ENCODE data around the gene TRIM50.
"Not testable (repeated sequence)": the region's sequence is repeated elsewhere in the genome, so short reads cannot be mapped to it uniquely, and the experiment has no call there.

DNA sequence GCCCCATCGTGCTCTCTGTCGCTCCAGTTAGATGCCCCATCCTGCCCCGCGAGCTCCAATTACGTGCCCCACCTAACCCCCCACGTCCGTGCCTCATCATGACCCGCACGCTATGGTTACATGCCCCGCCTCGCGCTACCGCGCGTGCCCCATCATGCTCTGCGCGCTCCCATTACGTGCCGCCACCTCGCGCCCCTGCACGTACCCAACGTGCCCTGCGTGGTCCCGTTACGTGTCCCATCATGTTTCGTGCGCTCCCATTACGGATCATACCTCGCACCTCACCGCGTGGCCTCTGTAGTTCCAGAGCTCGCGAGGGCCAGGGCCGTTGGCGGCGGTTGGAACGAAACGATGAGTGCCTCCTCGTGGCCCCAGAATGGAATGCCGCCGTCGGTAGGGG is at the start of gene TRIM50, which contains the start of gene FKBP6:
- TF ChIP-seq, protein P1, sequence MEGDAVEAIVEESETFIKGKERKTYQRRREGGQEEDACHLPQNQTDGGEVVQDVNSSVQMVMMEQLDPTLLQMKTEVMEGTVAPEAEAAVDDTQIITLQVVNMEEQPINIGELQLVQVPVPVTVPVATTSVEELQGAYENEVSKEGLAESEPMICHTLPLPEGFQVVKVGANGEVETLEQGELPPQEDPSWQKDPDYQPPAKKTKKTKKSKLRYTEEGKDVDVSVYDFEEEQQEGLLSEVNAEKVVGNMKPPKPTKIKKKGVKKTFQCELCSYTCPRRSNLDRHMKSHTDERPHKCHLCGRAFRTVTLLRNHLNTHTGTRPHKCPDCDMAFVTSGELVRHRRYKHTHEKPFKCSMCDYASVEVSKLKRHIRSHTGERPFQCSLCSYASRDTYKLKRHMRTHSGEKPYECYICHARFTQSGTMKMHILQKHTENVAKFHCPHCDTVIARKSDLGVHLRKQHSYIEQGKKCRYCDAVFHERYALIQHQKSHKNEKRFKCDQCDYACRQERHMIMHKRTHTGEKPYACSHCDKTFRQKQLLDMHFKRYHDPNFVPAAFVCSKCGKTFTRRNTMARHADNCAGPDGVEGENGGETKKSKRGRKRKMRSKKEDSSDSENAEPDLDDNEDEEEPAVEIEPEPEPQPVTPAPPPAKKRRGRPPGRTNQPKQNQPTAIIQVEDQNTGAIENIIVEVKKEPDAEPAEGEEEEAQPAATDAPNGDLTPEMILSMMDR (conservative IDR thresholded peaks at IDR 0.05) = not testable (repeated sequence)
- TF ChIP-seq EZH2 (IDR thresholded peaks at IDR 0.05; ENCODE audit: low read depth) = not testable (repeated sequence)

Measured in PC-9 (cell line).